ENCODE results near the gene SNX24. TPM values are rescaled to one million over a fixed set of nuclear protein-coding genes. Genes with fewer than 3 reads are reported as not detected.

Gene SNX24
- total and polyA plus RNA-seq, 8 donors = 23.0 to 33.9 (median 26.9) TPM

- no peak for TF ChIP-seq CTCF (IDR thresholded peaks at IDR 0.05)
Measured at GRCh38 chr5:122864842-122865241, 19.4 kb downstream of the SNX24 start.

GRCh38 chr5:122870219-122870856 is 24.9 kb downstream of the SNX24 start:
- ATAC-seq (no peak), DNase-seq (no peak)
- Histone ChIP-seq H3K36me3 (peaks cover 0 to 5% of the 10 kb centered on the region in 2 donors), H3K27ac (no peak overlapping the region), H3K9me3 (no peaks in the 10 kb centered on the region), H3K4me1 (peaks cover 4 to 7% of the 10 kb centered on the region in 2 donors), H3K4me3 (no peak overlapping the region), H3K27me3 (no peaks in the 10 kb centered on the region)
- intact Hi-C loops (cut with DNase I) = no loop called here
- TF ChIP-seq CTCF (IDR thresholded peaks at IDR 0.05) = no peak

More at GRCh38 chr5:122864842-122865241, 19.4 kb downstream of the SNX24 start:
- ATAC-seq (no peak), DNase-seq (no peak)
- H3K9me3 ChIP-seq = no peaks in the 10 kb centered on the region
- H3K4me1 ChIP-seq = no peaks in the 10 kb centered on the region
- peaks cover 0 to 5% of the 10 kb centered on the region in 2 donors for H3K36me3 ChIP-seq
- no peak overlapping the region for H3K27ac ChIP-seq
- intact Hi-C loops (cut with DNase I) = no loop called here
- H3K27me3 ChIP-seq = no peaks in the 10 kb centered on the region
- no peak overlapping the region for H3K4me3 ChIP-seq

GRCh38 chr5:122871661-122872060 is 26.2 kb downstream of the SNX24 start:
- intact Hi-C loops (cut with DNase I) = no loop called here
- DNase-seq = no peak
- no peak for TF ChIP-seq CTCF (IDR thresholded peaks at IDR 0.05)

GRCh38 chr5:122874179-122874875 is 28.9 kb downstream of the SNX24 start:
- no peak for TF ChIP-seq CTCF (IDR thresholded peaks at IDR 0.05)
- no peak overlapping the region for H3K27ac ChIP-seq
- H3K4me3 ChIP-seq = no peak overlapping the region
- no peaks in the 10 kb centered on the region for H3K36me3 ChIP-seq
- DNase-seq (no peak), ATAC-seq (peak; percentile 86)
- no peaks in the 10 kb centered on the region for H3K9me3 ChIP-seq
- H3K27me3 ChIP-seq = no peaks in the 10 kb centered on the region
- intact Hi-C loops (cut with DNase I) = no loop called here
- peaks cover 4 to 7% of the 10 kb centered on the region in 2 donors for H3K4me1 ChIP-seq

More at GRCh38 chr5:122871661-122872060, 26.2 kb downstream of the SNX24 start:
- peaks cover 4 to 7% of the 10 kb centered on the region in 2 donors for H3K4me1 ChIP-seq
- no peak overlapping the region for H3K27ac ChIP-seq
- H3K4me3 ChIP-seq = no peak overlapping the region
- H3K36me3 ChIP-seq = no peaks in the 10 kb centered on the region
- no peaks in the 10 kb centered on the region for H3K27me3 ChIP-seq
- H3K9me3 ChIP-seq = no peaks in the 10 kb centered on the region
- no peak for ATAC-seq

GRCh38 chr5:122877518-122877917 is 32.1 kb downstream of the SNX24 start:
- ATAC-seq = no peak
- Histone ChIP-seq H3K4me3 (no peak overlapping the region), H3K27me3 (no peaks in the 10 kb centered on the region), H3K27ac (no peak overlapping the region), H3K9me3 (no peaks in the 10 kb centered on the region), H3K4me1 (peaks cover 4 to 7% of the 10 kb centered on the region in 2 donors), H3K36me3 (no peaks in the 10 kb centered on the region)
- no peak for TF ChIP-seq CTCF (IDR thresholded peaks at IDR 0.05)
- DNase-seq = no peak
- intact Hi-C loops (cut with DNase I) = no loop called here
